EH (cell line): ENCODE results near the gene TRAIP.

Source experiments
- DNase-seq: peaks from one replicate; pipeline ENCODE4 v3.0.0-alpha.2; 2015; ENCODE audit warnings: low read depth

TRAIP gene

GRCh38 chr3:49873623-49874022 is 17.3 kb upstream of the TRAIP start:
- no peak for DNase-seq

DNA sequence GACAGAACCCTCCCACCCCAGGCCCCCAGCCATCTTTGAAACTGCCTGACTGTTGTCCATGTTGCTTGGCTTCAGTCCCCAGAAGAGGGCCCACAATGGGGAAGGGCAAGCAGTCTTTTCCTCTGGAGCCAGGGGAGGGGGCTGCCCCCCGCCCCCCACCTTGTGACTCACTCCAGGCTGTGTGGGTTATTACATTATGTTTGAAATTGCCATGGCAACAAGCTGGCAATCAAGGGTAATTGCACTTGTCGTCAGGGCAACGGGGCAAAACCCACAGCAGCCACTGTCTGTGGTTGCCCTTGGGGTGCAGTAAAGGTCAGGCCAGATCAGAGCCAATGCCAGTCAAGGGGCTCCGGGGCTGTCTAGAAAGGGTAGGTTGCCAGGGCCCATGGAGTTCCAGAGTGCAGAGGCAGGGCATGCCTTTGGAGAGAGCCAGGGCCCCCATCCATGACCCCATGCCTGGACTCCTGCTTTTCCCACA is 16.5 kb upstream of the TRAIP start:
- no peak for DNase-seq

GRCh38 chr3:49871531-49872153 is 15.3 kb upstream of the TRAIP start:
- peak; percentile 8 for DNase-seq

GRCh38 chr3:49869525-49870126 is 13.3 kb upstream of the TRAIP start, which contains the start of gene CAMKV:
Gene CAMKV, minus strand, starts transcription at chr3:49869906. Its CDS starts 7,518 bp downstream, at chr3:49862388.
- no peak for DNase-seq

DNA sequence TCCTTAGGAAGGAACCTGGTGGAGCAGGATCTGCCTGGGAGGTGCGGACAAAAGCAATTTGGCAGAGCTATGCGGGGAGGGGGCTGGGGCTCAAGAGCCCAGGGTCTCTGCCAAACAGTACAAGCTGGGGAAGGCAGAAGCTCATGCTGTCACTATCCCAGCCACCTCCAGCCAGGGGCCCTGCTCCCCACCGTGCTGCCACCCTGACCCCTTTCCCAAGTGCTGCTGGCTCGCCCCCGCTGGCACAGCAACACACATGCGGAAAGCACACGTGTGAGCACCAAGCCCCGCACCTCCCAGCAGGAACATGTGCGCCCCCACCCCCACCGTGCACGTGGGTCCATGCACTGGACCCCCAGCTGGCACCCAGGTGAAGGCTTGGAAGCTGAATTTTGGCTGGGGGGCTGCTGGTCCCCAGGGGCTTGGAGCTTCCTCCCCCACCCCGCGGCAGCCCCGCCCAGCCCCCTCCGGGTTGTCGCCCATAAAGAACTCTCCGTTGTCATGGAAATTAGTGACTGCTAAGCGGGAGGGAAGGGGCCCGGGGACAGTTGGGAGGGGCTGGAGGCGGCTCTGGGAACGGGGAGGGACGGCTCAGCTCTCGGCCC is 12.6 kb upstream of the TRAIP start:
- DNase-seq, result no peak

GRCh38 chr3:49867871-49868321 is 11.5 kb upstream of the TRAIP start:
- DNase-seq, result peak; percentile 62

- no peak for DNase-seq
Measured at GRCh38 chr3:49867400-49867799, 11.0 kb upstream of the TRAIP start.

DNA sequence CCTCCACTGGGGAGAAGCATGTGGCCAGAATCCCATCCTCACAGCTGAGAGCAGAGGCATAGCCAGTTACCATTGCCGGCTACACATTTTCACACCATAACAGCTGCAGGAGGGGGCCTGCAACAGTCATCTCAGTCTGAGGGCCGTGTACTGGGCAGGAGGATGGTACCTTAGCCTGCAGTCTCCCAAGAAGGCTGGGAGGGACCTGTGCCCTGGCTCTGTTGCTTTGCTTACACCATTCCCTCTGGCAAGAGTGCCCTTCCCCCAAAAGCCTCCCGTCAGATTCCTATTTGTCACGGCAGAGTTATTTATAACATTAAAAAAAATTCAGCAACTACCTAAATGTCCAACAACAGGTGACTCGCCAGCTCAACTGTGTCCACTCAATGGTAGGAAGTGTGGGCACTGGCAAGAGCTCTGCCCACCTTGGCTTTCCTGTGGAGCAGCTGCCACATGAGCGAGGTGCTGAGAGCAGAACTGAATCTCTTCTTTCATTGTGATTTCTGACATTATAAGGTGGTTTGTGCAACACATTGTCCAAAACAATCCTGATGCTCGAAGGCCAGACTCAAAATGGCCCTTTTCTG is 8.9 kb upstream of the TRAIP start:
- DNase-seq, result no peak

GRCh38 chr3:49864505-49864904 is 8.1 kb upstream of the TRAIP start:
- DNase-seq, result no peak

- no peak for DNase-seq
Measured at GRCh38 chr3:49859576-49860305, 3.4 kb upstream of the TRAIP start.

GRCh38 chr3:49855662-49856061 is 702 bp downstream of the TRAIP start:
- no peak for DNase-seq

- DNase-seq, result no peak
Measured at GRCh38 chr3:49845694-49846093, 10.7 kb downstream of the TRAIP start.

GRCh38 chr3:49844464-49845183 is 11.7 kb downstream of the TRAIP start:
- DNase-seq, result peak; percentile 10

- no peak for DNase-seq
Measured at GRCh38 chr3:49842843-49843517, 13.4 kb downstream of the TRAIP start.

DNA sequence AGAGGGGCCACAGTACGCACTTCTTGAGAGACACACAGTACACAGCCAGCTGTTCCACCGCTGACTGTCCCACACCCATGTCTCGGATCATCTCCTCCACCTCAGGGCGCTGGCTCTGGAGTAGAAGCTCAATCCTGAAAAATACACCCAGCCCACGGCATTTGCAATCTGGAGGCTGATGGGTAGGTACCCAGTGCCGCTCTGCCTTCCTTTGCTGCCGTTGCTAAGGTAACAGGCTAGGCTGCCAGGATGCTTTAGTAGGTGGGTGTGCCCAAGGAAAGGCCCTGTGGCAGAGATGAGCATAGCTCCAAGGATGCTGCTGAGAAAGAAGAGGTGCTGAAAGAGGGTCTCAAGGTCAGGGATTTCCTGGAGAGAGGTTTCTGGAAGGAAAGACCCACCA is 14.6 kb downstream of the TRAIP start:
- no peak for DNase-seq

DNA sequence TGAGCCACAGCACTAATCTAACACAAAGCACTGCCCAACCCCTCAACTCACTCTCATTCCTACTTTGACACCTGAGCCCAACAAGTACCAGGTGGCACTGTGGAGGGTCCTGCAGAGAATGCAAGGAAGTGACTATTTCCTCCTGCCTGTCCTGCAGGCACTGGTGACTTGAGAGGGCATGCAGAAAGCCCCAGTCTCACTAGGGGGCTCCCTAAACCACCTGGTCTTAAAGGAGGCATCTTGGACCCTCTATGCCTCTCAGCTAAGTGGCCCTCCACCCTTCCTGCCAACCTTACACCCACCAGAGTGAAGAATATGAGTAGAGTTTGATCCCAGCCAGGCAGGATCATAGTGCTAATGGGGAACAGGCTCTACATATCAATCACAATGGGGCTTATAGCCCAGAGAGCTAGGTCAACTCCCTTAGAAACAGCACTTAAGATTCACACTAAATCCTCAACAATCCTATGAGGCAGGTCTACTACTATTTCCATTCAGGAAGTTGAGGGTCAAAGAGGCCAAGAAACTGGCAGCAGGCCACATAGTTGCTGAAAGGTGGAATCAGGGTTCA is 15.2 kb downstream of the TRAIP start:
- peak; percentile 20 for DNase-seq

DNA sequence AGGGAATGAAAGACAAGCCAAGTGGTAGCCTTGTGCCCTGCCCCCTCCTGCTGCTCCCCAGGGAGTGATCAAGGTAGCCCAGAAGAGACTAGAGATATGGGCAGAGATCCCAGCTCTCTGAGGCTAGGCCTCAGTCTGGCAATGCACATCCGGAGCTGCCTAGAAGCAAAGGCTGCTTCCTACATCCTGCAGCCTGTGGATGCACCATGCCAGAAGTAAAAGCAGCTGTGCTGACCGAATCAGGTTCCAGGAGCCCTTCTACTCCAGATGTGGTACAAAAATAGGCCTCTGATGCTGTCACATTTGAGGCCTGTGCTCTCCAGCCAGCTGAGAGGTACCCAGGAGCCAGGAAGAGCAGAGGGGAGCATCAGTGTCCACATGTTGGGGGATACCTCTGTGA is 16.0 kb downstream of the TRAIP start:
- no peak for DNase-seq

GRCh38 chr3:49839193-49839809 is 17.1 kb downstream of the TRAIP start:
- DNase-seq, result peak; percentile 79

DNA sequence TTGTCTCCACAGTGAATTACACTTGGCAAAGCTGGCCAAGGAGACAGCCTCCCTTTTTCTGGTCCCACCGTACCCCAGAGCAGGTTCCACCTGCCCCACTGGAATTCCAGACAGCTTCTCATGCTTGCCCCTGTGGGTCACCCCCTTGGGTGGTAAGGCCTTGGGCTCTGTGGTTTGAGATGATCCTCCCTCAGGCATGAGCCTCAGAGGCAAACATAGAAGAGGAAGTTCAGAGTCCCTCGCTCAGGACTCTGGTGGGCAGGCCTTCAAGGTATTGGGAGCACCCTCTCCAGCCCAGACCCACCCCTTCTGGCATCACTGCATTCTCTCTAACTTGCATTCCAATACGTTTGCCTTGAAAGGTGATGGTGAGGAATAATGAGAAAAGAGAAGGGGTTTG is 25.0 kb downstream of the TRAIP start:
- DNase-seq, result no peak

DNA sequence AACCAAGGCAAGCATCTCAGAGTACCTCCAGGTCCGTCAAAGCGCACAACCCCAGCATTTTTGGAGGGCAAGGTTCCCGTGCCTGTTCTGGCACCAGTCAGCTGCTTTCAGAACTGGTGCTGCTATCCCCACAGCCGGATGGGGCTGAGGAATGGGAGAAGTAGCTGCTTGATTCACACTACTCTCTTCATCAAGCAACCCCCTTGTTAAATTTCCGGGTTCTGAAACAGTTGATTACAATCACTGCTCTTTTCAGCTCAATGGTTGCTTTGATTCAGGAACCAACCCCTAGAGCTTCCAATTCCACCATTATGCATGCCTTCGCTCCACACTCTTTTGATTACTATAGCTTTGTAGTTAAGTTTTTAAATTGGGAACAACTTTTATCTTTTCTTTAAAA is 30.3 kb downstream of the TRAIP start:
- DNase-seq, result no peak
